Iris pigment epithelial cell (primary cell): Measurements from ENCODE around the gene GRM6.

Experiments
- DNase-seq: peaks from one replicate; pipeline ENCODE4 v3.0.0-alpha.2; 2011; ENCODE audit warnings: low read depth

GRM6 gene

DNA sequence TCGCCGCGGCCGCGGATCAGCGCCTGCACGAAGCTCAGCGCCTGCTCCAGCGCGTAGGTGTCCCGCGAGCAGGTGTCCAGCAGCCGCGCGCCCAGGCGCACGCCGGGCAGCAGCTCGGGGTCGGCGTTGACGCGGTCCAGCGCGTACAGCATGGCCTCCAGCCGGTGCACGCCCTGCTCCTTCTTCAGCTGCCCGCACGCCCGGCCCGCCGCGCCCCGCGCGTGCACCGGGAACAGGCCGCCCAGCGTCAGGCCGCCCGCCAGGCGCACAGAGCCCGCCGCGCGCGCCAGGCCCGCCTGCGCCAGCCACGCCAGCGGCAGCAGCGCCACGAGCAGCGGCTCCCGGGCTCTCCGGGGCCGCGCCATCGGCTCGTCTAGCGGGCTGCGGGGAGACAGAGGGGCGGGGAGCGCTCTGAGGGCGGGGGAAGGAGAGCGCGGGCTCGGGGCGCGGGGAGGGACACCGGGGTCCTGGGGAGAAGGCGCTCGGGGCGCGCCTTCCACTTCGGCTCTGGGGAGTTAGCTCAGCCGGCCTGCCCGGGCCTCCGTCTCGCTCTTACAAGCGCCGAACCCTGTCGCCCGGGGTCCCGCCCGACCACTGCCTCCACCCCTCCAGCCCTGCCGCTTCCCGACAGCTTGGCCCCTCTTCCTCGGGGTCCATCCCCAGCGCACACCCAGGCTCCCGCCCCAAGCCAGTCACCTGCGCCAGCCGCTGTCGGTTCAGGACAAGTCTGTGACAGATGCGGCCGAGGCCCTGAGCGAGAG lies at the start of gene GRM6:
GRM6 (minus strand) TSS at position 741 of the 761 bp plus-strand sequence; CDS start at position 365, 376 bp downstream.
- peak; percentile 28 for DNase-seq

DNA sequence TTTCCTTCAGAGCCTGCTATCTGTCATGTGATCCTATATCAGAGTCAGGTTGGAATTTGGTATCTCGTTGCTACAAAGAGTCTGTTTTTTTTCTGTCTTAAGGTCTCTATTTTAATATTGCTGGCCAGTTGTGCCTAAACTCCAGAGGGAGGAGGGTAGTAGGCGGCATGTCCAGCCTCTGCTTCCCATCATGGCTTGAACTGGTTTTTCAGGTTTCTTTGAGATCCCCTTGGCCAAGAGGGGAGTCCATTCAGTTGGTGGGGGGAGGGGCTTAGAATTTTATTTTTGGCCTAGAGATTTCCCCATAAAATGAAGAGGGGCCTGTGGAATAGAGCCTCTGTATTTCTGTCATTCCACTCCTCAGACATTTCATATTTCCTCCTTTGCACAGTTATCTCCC lies 49.6 kb upstream of the GRM6 start:
- DNase-seq = no peak

DNA sequence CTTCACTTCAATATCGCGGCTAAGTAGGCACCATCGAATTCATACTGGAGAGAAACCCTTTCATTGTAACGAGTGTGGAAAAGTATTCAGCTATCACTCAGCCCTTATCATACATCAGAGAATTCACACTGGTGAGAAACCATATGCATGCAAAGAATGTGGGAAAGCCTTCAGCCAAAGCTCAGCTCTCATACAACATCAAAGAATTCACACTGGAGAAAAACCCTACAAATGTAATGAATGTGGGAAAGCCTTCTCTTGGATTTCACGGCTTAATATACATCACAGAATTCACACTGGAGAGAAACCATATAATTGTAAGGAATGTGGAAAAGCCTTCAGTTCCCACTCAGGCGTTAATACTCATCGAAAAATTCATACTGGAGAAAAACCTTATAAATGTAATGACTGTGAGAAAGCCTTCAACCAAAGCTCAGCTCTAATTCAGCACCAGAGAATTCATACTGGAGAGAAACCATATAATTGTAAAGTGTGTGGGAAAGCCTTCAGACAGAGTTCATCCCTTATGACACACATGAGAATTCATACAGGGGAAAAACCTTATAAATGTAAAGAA lies 38.0 kb upstream of the GRM6 start:
- DNase-seq = no peak

DNA sequence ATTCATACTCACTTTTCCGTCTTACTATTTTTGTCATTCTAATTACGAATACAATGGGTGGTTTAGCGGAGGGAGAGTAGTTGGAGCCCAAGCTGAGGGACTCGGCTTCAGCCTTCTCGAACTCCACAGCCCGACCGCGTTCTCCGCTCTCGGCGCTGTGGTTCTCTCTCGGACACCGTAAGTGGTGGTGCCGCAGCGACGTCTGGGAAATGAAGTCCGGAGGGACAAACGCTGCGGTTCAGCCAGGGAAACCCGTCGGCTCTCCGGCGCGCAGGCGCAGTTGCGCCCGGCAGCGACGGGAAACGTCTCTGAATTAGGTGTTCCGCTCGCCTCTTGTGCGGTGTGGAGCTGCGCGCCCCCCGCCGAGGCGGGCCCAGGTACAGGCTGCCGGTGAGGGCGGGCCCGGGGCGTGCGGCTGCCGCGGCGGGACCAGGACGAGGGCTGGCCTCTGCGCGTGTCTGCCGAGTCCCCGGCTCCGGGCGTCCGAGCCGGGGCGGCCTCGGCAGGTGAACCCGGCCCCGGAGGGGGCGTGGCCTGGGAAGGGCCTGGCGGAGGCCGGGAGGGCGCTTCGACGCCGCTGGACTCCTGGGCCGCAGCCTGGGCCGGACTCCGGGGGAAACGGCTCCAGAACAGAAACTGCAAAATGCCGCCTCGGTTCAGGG lies 28.5 kb upstream of the GRM6 start, which contains the start of gene ZNF879:
ZNF879 (plus strand) TSS at position 277 of the 662 bp plus-strand sequence. CDS start 1,201 bp downstream, outside the sequence.
- DNase-seq = peak; percentile 96

DNA sequence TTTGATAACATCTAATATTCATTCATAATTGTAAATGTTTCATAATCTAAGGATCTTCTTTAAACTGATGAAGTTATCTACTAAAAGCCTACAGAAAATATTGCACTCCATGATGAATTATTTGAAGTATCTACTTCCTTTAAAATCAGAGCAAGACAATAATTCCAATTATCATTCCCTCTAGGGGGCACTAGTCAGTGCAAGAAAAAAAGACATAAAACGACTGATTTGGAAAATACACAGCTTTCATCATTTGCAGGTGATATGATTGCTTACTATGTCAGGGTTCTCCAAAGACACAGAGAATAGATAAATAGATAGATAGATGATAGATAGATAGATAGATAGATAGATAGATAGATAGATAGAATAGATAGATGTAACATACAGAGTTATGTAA lies 13.5 kb upstream of the GRM6 start:
- DNase-seq = no peak

DNA sequence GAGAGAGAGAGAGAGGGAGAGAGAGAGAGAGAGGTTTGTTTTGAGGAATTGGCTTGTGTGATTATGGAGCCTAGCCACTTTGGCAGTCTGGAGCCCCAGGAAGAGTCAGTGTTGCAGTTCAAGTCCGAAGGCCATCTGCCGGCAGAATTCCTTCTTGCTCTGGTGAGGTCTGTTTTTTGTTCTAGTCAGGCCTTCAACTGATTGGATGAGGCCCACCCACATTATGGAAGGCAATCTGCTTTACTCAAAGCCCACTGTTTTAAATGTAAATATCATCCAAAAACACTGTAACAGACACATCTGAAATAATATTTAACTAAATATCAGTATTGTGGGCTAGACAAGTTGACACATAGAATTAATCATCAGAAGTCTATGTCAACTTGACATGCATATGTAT lies 11.4 kb upstream of the GRM6 start:
- no peak for DNase-seq

DNA sequence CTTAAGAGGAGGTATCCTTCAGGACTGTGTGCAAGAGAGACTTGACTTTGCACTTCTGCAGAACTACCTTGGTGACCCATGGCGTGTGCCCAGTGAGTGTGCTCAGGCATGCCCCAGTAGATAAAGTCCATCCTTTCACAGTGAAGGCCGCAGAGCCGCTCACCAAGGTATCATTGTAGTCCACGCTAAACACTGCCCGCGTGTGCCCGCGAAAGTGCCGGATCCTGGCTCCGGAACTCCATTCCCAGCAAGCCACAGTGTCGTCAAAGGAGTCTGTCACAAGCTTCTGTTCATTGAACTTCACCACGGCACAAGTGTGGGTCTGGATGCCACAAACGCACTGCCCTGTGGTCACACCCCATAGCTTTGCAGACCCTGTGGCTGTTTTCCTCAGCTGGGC lies 3.3 kb upstream of the GRM6 start:
- no peak for DNase-seq

DNA sequence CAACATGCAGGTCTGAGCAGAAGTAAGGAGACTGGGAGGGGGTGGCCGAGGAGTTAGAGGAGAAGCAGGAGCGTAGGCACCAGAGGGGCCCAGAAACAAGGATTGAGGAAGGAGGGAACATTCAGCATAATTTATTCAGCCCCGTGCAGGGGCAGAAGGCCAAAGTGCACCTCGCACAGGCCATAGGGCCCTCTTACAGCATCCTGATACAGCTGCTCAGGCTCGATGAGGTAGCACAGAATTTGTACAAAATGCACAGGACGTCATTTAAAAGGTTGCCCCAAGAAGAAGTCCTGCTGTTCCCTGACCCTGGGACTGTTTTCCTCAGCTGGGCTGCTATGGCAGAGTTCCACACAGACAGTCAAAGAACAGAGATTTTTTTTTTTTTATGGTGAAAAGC lies 2.1 kb upstream of the GRM6 start:
- DNase-seq = no peak

DNA sequence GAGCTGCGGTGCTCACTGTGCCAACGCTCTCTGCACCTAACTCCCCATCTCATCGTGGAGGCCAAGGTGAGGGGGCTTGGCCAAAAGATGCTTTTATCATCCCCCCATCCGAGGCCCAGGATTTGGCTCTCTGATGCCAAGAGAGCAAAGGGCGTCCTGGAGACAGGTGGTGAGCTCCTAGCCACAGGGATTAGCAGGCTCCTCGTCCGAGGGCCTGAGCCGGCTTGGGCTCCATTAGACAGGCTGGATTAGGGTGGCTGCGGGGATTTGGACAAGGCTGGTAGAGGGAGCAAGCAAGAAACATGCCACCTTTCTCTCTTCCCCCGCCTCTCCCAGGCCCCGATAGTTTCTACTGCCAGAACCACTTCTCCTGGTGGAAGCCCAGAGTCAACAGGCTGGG lies 1.0 kb upstream of the GRM6 start:
- no peak for DNase-seq

DNA sequence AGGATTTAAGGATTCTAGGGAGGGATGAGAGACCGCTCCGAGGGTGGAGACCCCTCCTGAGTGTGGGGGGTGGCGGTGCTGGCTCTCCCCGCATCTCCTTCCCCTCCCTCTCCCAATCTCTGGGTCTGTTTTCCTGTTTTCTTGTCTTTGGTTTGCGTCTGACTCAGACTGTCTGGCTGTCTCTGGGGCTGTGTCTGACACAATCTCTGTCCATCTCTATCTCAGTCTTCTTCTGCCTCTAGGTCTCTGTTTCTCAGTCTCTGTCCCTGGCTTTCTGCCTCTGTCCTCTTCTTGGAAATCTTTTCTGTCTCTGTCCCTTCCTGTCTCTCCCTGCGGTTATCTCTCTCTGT lies 196 bp upstream of the GRM6 start:
- peak; percentile 38 for DNase-seq

DNA sequence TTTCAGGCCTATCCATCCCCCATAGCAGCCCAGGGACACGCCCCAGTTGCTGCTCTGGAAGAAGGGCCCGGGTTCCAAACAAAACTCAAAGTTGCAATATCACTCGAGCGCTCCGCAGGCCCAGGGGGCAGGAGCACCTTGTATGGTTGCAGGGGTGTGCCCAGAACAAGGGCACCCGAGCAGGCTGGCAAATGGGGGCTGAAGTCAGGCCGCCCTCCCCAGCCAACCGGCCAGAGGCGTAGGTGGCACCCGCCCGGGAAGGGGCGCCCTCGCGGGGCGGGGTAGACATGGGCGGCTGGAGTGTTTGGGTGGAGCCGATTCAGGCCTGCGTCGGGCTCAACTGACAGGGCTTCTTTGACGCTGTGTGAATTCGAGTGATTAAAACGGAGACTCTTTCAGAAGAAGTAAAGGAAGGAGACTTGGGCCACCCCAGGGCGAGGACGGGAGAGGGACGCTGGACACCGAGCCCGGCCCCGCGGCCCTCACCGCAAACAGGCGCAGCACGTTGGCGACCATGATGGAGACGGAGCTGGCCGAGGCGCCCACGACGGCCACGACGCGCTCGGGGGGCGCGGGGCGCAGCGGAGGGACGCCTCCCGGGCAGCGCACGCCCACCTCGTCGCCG lies 1.1 kb downstream of the GRM6 start:
- no peak for DNase-seq

DNA sequence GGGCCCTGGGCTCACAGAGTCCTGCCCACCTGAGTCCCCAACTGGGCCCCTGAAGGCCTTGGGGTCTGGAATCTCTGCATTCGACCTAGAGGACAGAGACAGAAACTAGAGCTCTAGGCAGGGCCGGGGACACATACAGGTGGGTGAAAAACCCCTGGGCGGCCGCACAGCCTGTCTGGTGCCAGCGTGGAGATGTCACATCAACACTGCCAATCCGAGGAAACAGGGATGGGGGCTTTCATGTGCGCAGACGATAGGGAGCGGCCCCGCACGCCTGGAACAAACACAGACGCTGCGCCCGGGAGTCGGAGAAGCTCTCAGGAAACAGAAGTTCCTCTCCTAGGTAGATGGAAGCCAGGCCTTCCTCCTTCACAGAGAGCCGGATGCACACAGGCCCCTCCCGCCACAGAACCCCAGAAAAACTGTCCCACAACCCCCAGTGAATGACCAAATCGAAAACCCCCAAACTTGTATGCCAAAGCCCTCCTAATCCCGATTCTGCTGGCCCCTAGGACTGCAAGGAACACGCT lies 1.8 kb downstream of the GRM6 start:
- no peak for DNase-seq

DNA sequence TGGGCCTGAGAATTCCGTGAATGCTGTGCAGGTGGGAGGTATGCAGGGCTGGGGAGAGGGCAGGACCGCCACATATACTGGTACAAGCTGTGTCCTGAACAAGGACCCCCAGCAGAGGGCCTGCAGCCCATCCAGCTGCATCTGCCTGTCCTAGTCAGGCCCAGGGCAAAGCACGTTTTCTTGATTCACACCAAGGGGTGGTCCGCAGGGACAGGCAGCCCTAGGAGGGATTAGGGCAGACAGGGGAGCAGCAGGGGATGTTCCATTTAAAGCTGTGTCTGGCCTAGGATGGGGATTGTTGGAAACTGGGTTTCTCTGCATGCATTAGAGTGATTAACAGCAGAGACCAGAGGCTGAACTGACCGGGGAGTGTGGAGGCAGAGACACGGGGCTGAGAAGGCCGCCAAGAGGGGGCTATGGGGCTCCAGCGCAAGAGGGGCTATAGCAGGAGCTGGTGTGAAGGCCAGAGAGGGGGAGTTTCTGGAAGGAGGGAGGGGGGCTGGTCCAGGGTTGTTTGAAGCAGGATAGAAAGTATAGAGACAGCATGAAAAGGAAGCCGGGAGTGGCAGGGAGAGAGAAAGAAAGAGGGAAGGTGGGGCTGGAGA lies 2.7 kb downstream of the GRM6 start:
- no peak for DNase-seq

DNA sequence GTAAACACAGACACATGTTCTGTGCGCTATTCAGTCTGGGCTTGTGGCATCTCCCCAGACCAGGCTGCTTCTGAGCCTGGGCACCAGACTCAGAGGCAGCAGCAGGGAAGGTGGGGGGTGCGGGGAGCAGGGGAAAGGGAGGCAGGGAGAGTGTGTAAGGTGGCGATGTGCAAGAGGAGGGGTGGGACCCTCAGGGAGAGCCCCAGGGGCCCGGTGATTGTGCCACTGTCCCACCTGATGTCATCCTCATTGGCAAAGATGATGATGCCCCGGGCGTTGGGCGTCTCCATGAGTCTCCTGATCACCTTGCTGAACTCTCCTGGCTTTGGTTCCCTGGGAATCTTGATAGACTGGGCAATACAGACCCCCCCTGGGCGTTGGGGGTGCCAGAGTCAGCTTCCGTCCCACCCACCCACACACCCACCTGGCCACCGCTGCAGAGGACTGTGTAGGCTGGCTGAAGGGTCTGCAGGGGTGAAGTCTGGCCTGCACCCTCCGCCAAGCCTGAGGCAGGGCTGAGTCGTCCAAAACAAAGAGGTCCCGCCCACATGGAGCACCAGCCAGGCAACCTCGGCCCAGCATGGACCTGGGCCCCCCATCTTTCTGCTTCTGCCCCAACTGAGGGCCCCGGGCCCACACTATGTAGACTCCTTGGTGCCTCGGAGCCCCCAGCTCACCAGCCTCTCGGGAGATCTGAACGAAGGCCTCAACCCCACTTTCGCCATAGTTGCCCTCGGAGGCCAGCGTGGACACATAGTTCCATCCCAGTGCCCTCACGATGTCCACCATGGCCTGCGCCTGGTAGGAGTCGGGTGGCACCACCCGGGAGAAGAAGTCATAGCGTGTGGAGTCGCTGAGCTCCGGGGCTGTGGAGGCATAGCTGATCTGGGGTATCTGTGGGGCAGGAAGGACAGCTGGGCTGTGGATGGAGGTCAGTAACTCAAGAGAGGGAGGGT lies 3.7 kb downstream of the GRM6 start:
- no peak for DNase-seq

DNA sequence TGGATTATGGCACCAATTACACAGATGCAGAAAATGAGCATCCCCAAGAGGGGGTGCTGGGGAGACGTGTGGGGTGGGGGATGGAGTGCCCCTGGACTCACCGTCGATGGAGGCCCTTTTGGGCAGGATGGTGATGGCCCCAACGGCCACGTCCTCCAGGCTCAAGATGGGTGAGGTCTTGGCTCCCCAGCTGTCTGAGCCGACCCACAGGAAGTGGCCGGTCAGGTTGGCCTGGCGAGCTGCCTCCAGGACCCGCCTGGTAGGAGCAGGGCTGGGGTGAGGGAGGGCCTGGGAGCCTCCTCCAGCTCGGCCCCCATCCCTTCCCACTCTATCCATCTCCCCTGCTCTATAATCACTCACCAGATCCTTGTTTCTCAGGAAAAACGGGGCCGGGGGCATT lies 4.6 kb downstream of the GRM6 start:
- DNase-seq = no peak

DNA sequence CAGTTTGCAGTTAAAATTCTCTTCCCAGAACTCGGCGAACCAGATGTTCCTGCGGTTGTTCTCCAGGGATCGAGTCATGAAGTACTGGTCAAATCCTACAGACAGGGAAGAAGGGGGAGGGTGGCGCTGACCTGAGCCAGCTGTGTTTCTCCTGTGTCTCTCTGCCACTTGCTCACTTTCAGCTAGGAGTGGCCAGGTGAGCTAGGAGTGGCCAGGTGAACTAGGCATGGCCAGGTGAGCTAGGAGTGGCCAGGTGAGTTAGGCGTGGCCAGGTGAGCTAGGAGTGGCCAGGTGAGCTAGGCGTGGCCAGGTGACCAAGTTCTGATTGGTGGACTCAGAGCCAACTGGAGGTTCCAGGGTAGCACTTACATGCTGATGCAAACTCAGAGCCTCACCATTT lies 5.8 kb downstream of the GRM6 start:
- no peak for DNase-seq

DNA sequence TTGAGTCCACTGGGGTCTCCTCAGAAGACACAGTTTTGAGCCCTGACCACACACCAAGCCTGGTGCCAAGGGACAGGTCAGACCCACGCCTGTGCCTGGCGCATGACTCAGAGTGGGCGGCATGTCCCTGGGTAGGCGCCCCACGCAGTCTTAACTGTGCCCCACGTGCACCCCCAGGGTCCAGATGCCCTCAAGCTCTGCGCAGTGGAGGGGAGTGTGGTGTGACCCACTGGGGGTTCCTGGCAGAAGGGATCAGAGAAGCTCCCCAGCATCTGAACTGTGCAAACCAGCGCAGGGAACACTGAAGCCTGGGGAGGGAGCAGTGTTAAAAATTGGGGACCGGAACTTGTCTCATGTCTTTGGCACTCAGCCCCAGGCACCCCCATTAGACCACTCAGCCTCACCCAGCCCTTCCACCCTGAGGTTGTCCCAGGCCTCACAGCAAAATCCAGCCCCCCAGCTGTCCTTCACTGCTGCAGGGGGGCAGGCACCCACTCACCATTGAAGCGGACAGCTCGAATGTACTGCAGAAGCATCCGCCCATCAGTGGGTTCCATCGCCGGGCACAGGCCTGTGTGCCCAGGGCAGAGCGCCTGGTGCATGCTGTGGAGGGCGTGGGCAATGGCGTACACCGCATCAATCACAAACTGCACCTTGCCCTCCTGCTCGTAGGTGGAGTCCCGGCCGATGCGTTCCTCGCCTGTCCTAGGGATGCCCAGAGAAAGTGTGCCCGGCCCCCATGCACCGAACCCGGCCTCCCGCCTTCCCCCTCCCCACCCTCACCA lies 6.5 kb downstream of the GRM6 start:
- DNase-seq = no peak

DNA sequence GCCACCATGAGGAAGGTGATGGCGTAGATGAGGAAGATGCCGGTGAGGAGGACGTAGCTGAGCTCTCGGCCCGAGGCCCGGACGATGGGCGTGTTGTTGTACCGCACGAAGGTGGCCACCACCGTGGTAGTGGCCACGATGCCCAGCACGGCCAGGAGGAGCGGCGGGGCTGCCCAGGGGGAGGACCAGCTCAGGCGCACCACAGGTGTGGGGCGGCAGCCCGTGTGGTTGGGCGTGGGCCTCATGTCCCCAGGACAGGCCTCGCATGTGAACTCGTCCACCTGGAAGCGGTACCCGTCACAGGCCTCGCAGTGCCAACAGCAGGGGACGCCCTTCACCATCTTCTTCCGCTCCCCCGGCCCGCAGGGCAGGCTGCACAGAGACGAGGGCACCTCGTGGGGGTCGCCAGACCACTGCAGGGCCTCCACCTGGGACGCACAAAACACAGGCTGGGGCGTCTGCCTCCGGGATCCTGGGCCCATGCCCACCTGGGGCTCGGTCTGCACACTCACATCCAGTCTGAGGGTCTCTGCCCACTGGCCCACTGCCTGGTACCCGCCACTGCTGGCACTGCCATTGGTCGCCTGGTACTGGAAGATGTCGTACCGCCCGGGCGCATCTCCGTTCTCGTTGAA lies 8.7 kb downstream of the GRM6 start:
- DNase-seq = no peak

DNA sequence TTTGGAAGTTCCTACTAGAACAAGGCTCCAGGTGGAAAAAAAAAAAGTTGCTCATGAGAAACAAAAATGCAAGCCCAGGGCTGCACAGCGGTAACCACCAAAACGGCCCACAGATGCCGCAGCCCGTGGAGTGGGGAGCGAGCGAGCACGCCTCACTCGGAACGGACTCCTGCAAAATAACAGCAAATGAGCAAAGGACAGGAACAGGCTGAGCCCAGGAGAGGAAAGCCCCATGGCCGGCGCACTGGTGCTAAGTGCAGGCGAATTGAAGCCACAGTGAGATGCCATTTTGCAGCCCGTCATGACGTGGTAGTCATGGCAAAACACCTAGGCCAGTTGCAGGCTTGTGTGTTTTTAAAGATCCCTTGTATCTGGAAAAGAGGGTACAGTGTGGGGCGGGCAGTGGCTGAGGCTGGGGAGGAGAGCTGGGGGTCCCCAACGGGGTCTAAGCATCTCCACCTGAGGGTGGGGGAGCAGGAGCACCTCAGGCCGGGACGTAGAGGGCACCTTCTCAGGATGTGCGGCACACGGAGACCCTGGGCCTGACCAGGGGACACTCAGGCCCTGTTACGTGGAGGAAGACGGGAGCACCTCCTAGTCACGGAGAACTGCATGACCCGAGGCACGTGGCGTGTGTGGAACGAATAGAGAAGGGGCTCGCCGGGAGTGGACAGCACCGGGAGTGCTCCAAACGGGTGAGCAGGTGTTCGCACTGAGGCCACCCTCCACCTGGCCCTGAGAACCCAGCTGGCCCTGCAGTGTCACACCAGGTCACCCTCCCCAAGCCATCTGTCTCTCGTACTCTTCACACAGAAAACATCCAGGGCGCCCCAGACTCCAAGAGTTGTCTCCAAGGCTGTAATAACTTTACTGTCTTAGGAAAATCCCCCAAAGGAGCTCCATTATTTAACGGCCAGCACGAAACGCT lies 10.7 kb downstream of the GRM6 start:
- no peak for DNase-seq
